Right lobe of liver (tissue), 4 donors: Measurements from ENCODE around the gene KLF2.

Experiments
- POLR2A ChIP-seq: fragments of 450-650 bp; IDR thresholded peaks from one replicate; pipeline ENCODE4 v1.6.1; 2017; ENCODE audit warnings: antibody characterized with exemption, mild to moderate bottlenecking
- TF ChIP-seq, protein P1 (sequence below), 4 donors: fragments of 200-600 bp in 3 of 4; fragments of 450-650 bp in 1 of 4; IDR thresholded peaks; one replicate each; pipeline versions ENCODE4 v1.5.1 to v1.8.0; 2016 to 2022; ENCODE audit warnings: antibody characterized with exemption in 4 of 4, mild to moderate bottlenecking in 2 of 4
- donor health status: DM: no; HTN: no; CAD: no.
- donor health status: DM: no; HTN: no; CAD: no.
- donor health status: DM: no; HTN: yes; CAD: no.

DNA sequence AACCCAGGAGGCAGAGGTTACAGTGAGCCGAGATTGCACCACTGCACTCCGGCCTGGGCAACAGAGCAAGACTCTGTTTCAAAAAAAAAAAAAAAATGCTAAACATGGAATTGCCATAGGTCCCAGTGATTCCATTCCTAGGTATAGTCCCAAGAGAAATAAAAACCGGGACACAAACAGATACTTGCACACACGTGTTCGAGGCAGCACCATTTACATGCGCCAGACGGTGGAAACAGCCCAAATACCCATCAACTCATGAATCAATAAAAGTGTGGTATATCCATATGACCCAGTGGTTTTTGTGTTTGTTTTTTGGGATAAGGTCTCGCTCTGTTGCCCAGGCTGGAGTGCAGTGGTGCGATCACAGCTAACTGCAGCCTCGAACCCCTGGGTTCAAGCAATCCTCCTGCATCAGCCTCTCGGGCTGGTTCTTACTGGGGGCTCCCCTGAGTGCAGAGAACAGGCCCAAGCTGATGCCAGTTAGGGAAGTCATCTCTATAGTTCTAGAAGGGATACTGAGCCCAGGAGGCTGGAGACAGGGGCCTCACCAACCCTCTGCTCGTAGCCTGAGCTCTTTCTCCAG is 8.5 kb downstream of the KLF2 start:
- TF ChIP-seq, protein P1, sequence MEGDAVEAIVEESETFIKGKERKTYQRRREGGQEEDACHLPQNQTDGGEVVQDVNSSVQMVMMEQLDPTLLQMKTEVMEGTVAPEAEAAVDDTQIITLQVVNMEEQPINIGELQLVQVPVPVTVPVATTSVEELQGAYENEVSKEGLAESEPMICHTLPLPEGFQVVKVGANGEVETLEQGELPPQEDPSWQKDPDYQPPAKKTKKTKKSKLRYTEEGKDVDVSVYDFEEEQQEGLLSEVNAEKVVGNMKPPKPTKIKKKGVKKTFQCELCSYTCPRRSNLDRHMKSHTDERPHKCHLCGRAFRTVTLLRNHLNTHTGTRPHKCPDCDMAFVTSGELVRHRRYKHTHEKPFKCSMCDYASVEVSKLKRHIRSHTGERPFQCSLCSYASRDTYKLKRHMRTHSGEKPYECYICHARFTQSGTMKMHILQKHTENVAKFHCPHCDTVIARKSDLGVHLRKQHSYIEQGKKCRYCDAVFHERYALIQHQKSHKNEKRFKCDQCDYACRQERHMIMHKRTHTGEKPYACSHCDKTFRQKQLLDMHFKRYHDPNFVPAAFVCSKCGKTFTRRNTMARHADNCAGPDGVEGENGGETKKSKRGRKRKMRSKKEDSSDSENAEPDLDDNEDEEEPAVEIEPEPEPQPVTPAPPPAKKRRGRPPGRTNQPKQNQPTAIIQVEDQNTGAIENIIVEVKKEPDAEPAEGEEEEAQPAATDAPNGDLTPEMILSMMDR (IDR thresholded peaks at IDR 0.05) = no peak
- TF ChIP-seq POLR2A = no peak
